H9 (cell line): Measurements from ENCODE around the gene VWA8. TPM values are rescaled to one million over a fixed set of nuclear protein-coding genes. Genes with fewer than 3 reads are reported as not detected.

ENCODE experiments used
- DNase-seq: peaks from one replicate; pipeline ENCODE4 v3.0.0-alpha.2; 2017
- H2AFZ ChIP-seq: one replicate; pipeline ENCODE4 v1.6.1; 2013; ENCODE audit warnings: mild to moderate bottlenecking, low read length, control low read depth, moderate library complexity
- H2AK5ac ChIP-seq: 2 replicates; pipeline ENCODE4 v1.6.1; 2013; ENCODE audit warnings: low read length, control low read depth, mixed read lengths; ENCODE audit not compliant: insufficient read length
- H2BK120ac ChIP-seq: one replicate; pipeline ENCODE4 v1.6.1; 2013; ENCODE audit warnings: low read depth, mild to moderate bottlenecking, low read length, control low read depth, inconsistent platforms; ENCODE audit not compliant: poor library complexity, severe bottlenecking
- H2BK12ac ChIP-seq: 2 replicates; pipeline ENCODE4 v1.6.1; 2013; ENCODE audit warnings: low read length, control low read depth, mixed read lengths, low read depth; ENCODE audit not compliant: insufficient read length
- H2BK15ac ChIP-seq: 2 replicates; pipeline ENCODE4 v1.6.1; 2013; ENCODE audit warnings: low read depth, low read length, control low read depth
- H2BK20ac ChIP-seq: one replicate; pipeline ENCODE4 v1.6.1; 2013; ENCODE audit warnings: low read depth, mild to moderate bottlenecking, low read length, control low read depth, inconsistent platforms; ENCODE audit not compliant: poor library complexity, severe bottlenecking
- H2BK5ac ChIP-seq: 2 replicates; pipeline ENCODE4 v1.6.1; 2013; ENCODE audit warnings: low read length, control low read depth, mixed read lengths; ENCODE audit not compliant: insufficient read length
- H3K14ac ChIP-seq: 2 replicates; pipeline ENCODE4 v1.6.1; 2013; ENCODE audit warnings: low read length, control low read depth; ENCODE audit not compliant: insufficient read depth
- H3K18ac ChIP-seq: 2 replicates; pipeline ENCODE4 v1.6.1; 2013; ENCODE audit warnings: low read depth, mild to moderate bottlenecking, mixed read lengths, low read length, control low read depth; ENCODE audit not compliant: insufficient read length
- H3K23ac ChIP-seq: 2 replicates; pipeline ENCODE4 v1.6.1; 2013; ENCODE audit warnings: low read length, control low read depth, mixed read lengths, low read depth; ENCODE audit not compliant: insufficient read length
- H3K23me2 ChIP-seq: 2 replicates; pipeline ENCODE4 v1.6.1; 2013; ENCODE audit warnings: low read depth, mild to moderate bottlenecking, mixed read lengths, low read length, control low read depth; ENCODE audit not compliant: insufficient read length, poor library complexity, severe bottlenecking
- H3K27ac ChIP-seq: 2 replicates; pipeline ENCODE4 v1.5.1; 2013; ENCODE audit warnings: low read length, control low read depth, mixed read lengths, low read depth; ENCODE audit not compliant: insufficient read length
- H3K27me3 ChIP-seq: 2 replicates; pipeline ENCODE4 v1.6.1; 2013; ENCODE audit warnings: low read length, control low read depth, inconsistent platforms; ENCODE audit not compliant: insufficient read depth
- H3K4ac ChIP-seq: 2 replicates; pipeline ENCODE4 v1.6.1; 2013; ENCODE audit warnings: low read depth, mild to moderate bottlenecking, control low read depth, inconsistent platforms, low read length, moderate library complexity
- H3K4me1 ChIP-seq: 2 replicates; pipeline ENCODE4 v1.6.1; 2013; ENCODE audit warnings: low read length, control low read depth, inconsistent platforms; ENCODE audit not compliant: insufficient read depth
- H3K4me2 ChIP-seq: 2 replicates; pipeline ENCODE4 v1.6.1; 2013; ENCODE audit warnings: low read length, control low read depth, mixed read lengths; ENCODE audit not compliant: insufficient read length, insufficient read depth
- H3K56ac ChIP-seq: 2 replicates; pipeline ENCODE4 v1.6.1; 2013; ENCODE audit warnings: low read depth, mild to moderate bottlenecking, mixed read lengths, low read length, control low read depth; ENCODE audit not compliant: insufficient read length
- H3K79me1 ChIP-seq: 2 replicates; pipeline ENCODE4 v1.6.1; 2013; ENCODE audit warnings: low read depth, mild to moderate bottlenecking, moderate library complexity, low read length, control low read depth, inconsistent platforms; ENCODE audit not compliant: insufficient read depth, poor library complexity, severe bottlenecking
- H3K79me2 ChIP-seq: 2 replicates; pipeline ENCODE4 v1.6.1; 2013; ENCODE audit warnings: low read length, control low read depth, inconsistent platforms; ENCODE audit not compliant: insufficient read depth
- H3K9ac ChIP-seq: 2 replicates; pipeline ENCODE4 v1.6.1; 2013; ENCODE audit warnings: low read length, control low read depth, mixed read lengths; ENCODE audit not compliant: insufficient read length; ENCODE audit errors: extremely low read depth
- H3K9me3 ChIP-seq: one replicate; pipeline ENCODE4 v1.6.1; 2013; ENCODE audit warnings: low read depth, low read length, inconsistent platforms; ENCODE audit not compliant: control insufficient read depth
- H3T11ph ChIP-seq: one replicate; pipeline ENCODE4 v1.6.1; 2013; ENCODE audit warnings: mild to moderate bottlenecking, low read length, control low read depth, inconsistent platforms
- H4K20me1 ChIP-seq: one replicate; pipeline ENCODE4 v1.6.1; 2013; ENCODE audit not compliant: control insufficient read depth, insufficient read length, insufficient read depth
- H4K5ac ChIP-seq: 2 replicates; pipeline ENCODE4 v1.6.1; 2013; ENCODE audit warnings: low read depth, mild to moderate bottlenecking, mixed read lengths, low read length, control low read depth; ENCODE audit not compliant: insufficient read length
- H4K8ac ChIP-seq: replicated peaks from 2 replicates; pipeline ENCODE4 v1.6.1; 2013; ENCODE audit warnings: low read length, control low read depth, mixed read lengths, low read depth; ENCODE audit not compliant: insufficient read length
- H4K91ac ChIP-seq: 2 replicates; pipeline ENCODE4 v1.6.1; 2013; ENCODE audit warnings: low read depth, mild to moderate bottlenecking, moderate library complexity, mixed read lengths, low read length, control low read depth; ENCODE audit not compliant: insufficient read length
- H3K27ac Mint-ChIP-seq, 3 experiments: 2 replicates in 2 of 3; 3 replicates in 1 of 3; pipeline ENCODE4 v1.8.0; 2020 to 2021; ENCODE audit warnings: mixed read lengths in 3 of 3, mild to moderate bottlenecking in 1 of 3, moderate library complexity in 1 of 3
- H3K27me3 Mint-ChIP-seq: 2 replicates; pipeline ENCODE4 v1.8.0; 2021; ENCODE audit warnings: low read depth, mild to moderate bottlenecking, moderate library complexity, mixed read lengths
- H3K36me3 Mint-ChIP-seq, 3 experiments: 2 replicates in 2 of 3; 3 replicates in 1 of 3; pipeline ENCODE4 v1.8.0; 2020 to 2021; ENCODE audit warnings: low read depth in 3 of 3, mixed read lengths in 3 of 3; ENCODE audit not compliant: insufficient read depth in 1 of 3
- H3K4me1 Mint-ChIP-seq, 2 experiments: 2 replicates each; pipeline ENCODE4 v1.8.0; 2020; ENCODE audit warnings: mixed read lengths in 2 of 2
- H3K4me3 Mint-ChIP-seq, 2 experiments: 2 replicates in 1 of 2; 3 replicates in 1 of 2; pipeline ENCODE4 v1.8.0; 2020 to 2021; ENCODE audit warnings: mild to moderate bottlenecking in 2 of 2, mixed read lengths in 2 of 2, moderate library complexity in 1 of 2
- H3K9me3 Mint-ChIP-seq, 2 experiments: 2 replicates in 1 of 2; 3 replicates in 1 of 2; pipeline ENCODE4 v1.8.0; 2020; ENCODE audit warnings: mild to moderate bottlenecking in 2 of 2, mixed read lengths in 2 of 2, moderate library complexity in 1 of 2
- CTCF ChIP-seq: fragments of 200-600 bp; sonication (generic); conservative IDR thresholded peaks from 3 replicates; pipeline ENCODE4 v1.8.0; 2021; ENCODE audit warnings: antibody characterized with exemption, mild to moderate bottlenecking
- total RNA-seq: library from RNA; stranded (reverse); gene quantifications from 2 replicates; pipeline ENCODE4 v1.2.1, GENCODE V29; 2021

VWA8 gene
- total RNA-seq, 1 experiment from 2014 or later, result 17.4 TPM

GRCh38 chr13:41624041-41624440 is 336.9 kb downstream of the VWA8 start:
- Histone ChIP-seq H2AK5ac (no peak overlapping the region), H2BK20ac (no peak overlapping the region), H4K5ac (no peak overlapping the region), H2AFZ (no peak overlapping the region), H3K23ac (no peak overlapping the region), H4K20me1 (no peaks in the 10 kb centered on the region), H3K14ac (no peak overlapping the region), H2BK5ac (no peak overlapping the region), H3K9me3 (no peaks in the 10 kb centered on the region), H3K79me2 (no peaks in the 10 kb centered on the region), H4K8ac (no peak overlapping the region), H3K23me2 (no peaks in the 10 kb centered on the region), H3K27me3 (no peaks in the 10 kb centered on the region), H3K27ac (no peak overlapping the region), H2BK120ac (no peak overlapping the region), H4K91ac (no peak overlapping the region), H3T11ph (no peak overlapping the region), H2BK12ac (no peak overlapping the region), H2BK15ac (no peak overlapping the region), H3K18ac (no peak overlapping the region), H3K4me2 (no peak overlapping the region), H3K4me1 (no peaks in the 10 kb centered on the region), H3K79me1 (no peaks in the 10 kb centered on the region), H3K4ac (no peak overlapping the region), H3K9ac (no peak overlapping the region), H3K56ac (no peak overlapping the region)
- H3K9me3 Mint-ChIP-seq, result peaks cover 4% of the 10 kb centered on the region in 2 experiments; a peak in 3 of 5 replicates
- no peaks in the 10 kb centered on the region for H3K4me1 Mint-ChIP-seq
- DNase-seq, result no peak
- H3K36me3 Mint-ChIP-seq, result peaks cover 0 to 4% (median 4%) of the 10 kb centered on the region in 3 experiments; a peak in 4 of 7 replicates
- H3K27me3 Mint-ChIP-seq, result no peaks in the 10 kb centered on the region
- TF ChIP-seq CTCF, result no peak
- H3K27ac Mint-ChIP-seq, result no peak overlapping the region
- no peak overlapping the region for H3K4me3 Mint-ChIP-seq
